ENCODE data around the gene OTOGL.
"Not testable (repeated sequence)": the region's sequence is repeated elsewhere in the genome, so short reads cannot be mapped to it uniquely, and the experiment has no call there.

Gene OTOGL

GRCh38 chr12:80135624-80136023, 36.3 kb downstream of the OTOGL start:
- no peak for DNase-seq

- DNase-seq: no peak
Measured at GRCh38 chr12:80140005-80140404, 40.7 kb downstream of the OTOGL start.

GRCh38 chr12:80142640-80143039, 43.3 kb downstream of the OTOGL start:
- DNase-seq: no peak

- no peak for DNase-seq
Measured at GRCh38 chr12:80143537-80143936, 44.2 kb downstream of the OTOGL start.

GRCh38 chr12:80149547-80150313, 50.4 kb downstream of the OTOGL start:
- not testable (repeated sequence) for DNase-seq

GRCh38 chr12:80151131-80151530, 51.8 kb downstream of the OTOGL start:
- no peak for DNase-seq

GRCh38 chr12:80154261-80154660, 54.9 kb downstream of the OTOGL start:
- DNase-seq: no peak

- DNase-seq: no peak
Measured at GRCh38 chr12:80156306-80156705, 57.0 kb downstream of the OTOGL start.

- no peak for DNase-seq
Measured at GRCh38 chr12:80157645-80158044, 58.3 kb downstream of the OTOGL start.

GRCh38 chr12:80161612-80162011, 62.3 kb downstream of the OTOGL start:
- no peak for DNase-seq

- DNase-seq: no peak
Measured at GRCh38 chr12:80162177-80162576, 62.8 kb downstream of the OTOGL start.

GRCh38 chr12:80165746-80166145, 66.4 kb downstream of the OTOGL start:
- no peak for DNase-seq

- DNase-seq: no peak
Measured at GRCh38 chr12:80166751-80167150, 67.4 kb downstream of the OTOGL start.

GRCh38 chr12:80168936-80169335, 69.6 kb downstream of the OTOGL start:
- no peak for DNase-seq

GRCh38 chr12:80170915-80171314, 71.6 kb downstream of the OTOGL start:
- DNase-seq: no peak

GRCh38 chr12:80173083-80173864, 73.9 kb downstream of the OTOGL start:
- no peak for DNase-seq

- DNase-seq: no peak
Measured at GRCh38 chr12:80175307-80175930, 76.1 kb downstream of the OTOGL start.

GRCh38 chr12:80176706-80177105, 77.4 kb downstream of the OTOGL start:
- DNase-seq: no peak

- no peak for DNase-seq
Measured at GRCh38 chr12:80178846-80179245, 79.5 kb downstream of the OTOGL start.

- no peak for DNase-seq
Measured at GRCh38 chr12:80183939-80184338, 84.6 kb downstream of the OTOGL start.

- DNase-seq: no peak
Measured at GRCh38 chr12:80184926-80185325, 85.6 kb downstream of the OTOGL start.

- peak; percentile 24 for DNase-seq
Measured at GRCh38 chr12:80186727-80187217, 87.4 kb downstream of the OTOGL start.

GRCh38 chr12:80187660-80188090, 88.3 kb downstream of the OTOGL start:
- DNase-seq: no peak

GRCh38 chr12:80188576-80188975, 89.2 kb downstream of the OTOGL start:
- no peak for DNase-seq

All from CD4-positive, alpha-beta T cell treated with Interleukin-6 for 4 hours (primary cell).